ENCODE data around the gene FCN1. TPM values are rescaled to one million over a fixed set of nuclear protein-coding genes. Genes with fewer than 3 reads are reported as not detected.

Gene FCN1
- total RNA-seq, 1 donor from 2014 or later = not detected

- TF ChIP-seq CTCF (IDR thresholded peaks at IDR 0.05; ENCODE audit: insufficient read depth, low read length, poor library complexity, severe bottlenecking) = no peak
- Histone ChIP-seq H3K36me3 (ENCODE audit: control insufficient read depth, insufficient read depth, low read length) (no peaks in the 10 kb centered on the region), H3K27me3 (ENCODE audit: control insufficient read depth, insufficient read depth, low read length) (no peaks in the 10 kb centered on the region), H3K4me3 (ENCODE audit: low read depth, low read length) (no peak overlapping the region)
- no peak for DNase-seq (ENCODE audit: low read depth)
Measured at GRCh38 chr9:134895567-134895907, 22.2 kb downstream of the FCN1 start.

GRCh38 chr9:134895097-134895496, 22.6 kb downstream of the FCN1 start:
- Histone ChIP-seq H3K27me3 (ENCODE audit: control insufficient read depth, insufficient read depth, low read length) (no peaks in the 10 kb centered on the region), H3K4me3 (ENCODE audit: low read depth, low read length) (no peak overlapping the region), H3K36me3 (ENCODE audit: control insufficient read depth, insufficient read depth, low read length) (no peaks in the 10 kb centered on the region)
- DNase-seq (ENCODE audit: low read depth) = no peak
- no peak for TF ChIP-seq CTCF (IDR thresholded peaks at IDR 0.05; ENCODE audit: insufficient read depth, low read length, poor library complexity, severe bottlenecking)

- no peak for TF ChIP-seq CTCF (IDR thresholded peaks at IDR 0.05; ENCODE audit: insufficient read depth, low read length, poor library complexity, severe bottlenecking)
- no peaks in the 10 kb centered on the region for H3K36me3 ChIP-seq (ENCODE audit: control insufficient read depth, insufficient read depth, low read length)
- no peak overlapping the region for H3K4me3 ChIP-seq (ENCODE audit: low read depth, low read length)
- no peaks in the 10 kb centered on the region for H3K27me3 ChIP-seq (ENCODE audit: control insufficient read depth, insufficient read depth, low read length)
- no peak for DNase-seq (ENCODE audit: low read depth)
Measured at GRCh38 chr9:134894136-134894860, 23.4 kb downstream of the FCN1 start.

GRCh38 chr9:134892820-134893420, 24.8 kb downstream of the FCN1 start:
- Histone ChIP-seq H3K4me3 (ENCODE audit: low read depth, low read length) (no peak overlapping the region), H3K36me3 (ENCODE audit: control insufficient read depth, insufficient read depth, low read length) (no peaks in the 10 kb centered on the region), H3K27me3 (ENCODE audit: control insufficient read depth, insufficient read depth, low read length) (no peaks in the 10 kb centered on the region)
- no peak for TF ChIP-seq CTCF (IDR thresholded peaks at IDR 0.05; ENCODE audit: insufficient read depth, low read length, poor library complexity, severe bottlenecking)
- DNase-seq (ENCODE audit: low read depth) = no peak

GRCh38 chr9:134892221-134892620, 25.5 kb downstream of the FCN1 start:
- no peak for DNase-seq (ENCODE audit: low read depth)
- no peaks in the 10 kb centered on the region for H3K36me3 ChIP-seq (ENCODE audit: control insufficient read depth, insufficient read depth, low read length)
- TF ChIP-seq CTCF (IDR thresholded peaks at IDR 0.05; ENCODE audit: insufficient read depth, low read length, poor library complexity, severe bottlenecking) = no peak
- H3K4me3 ChIP-seq (ENCODE audit: low read depth, low read length) = no peak overlapping the region
- no peaks in the 10 kb centered on the region for H3K27me3 ChIP-seq (ENCODE audit: control insufficient read depth, insufficient read depth, low read length)

- no peak for TF ChIP-seq CTCF (IDR thresholded peaks at IDR 0.05; ENCODE audit: insufficient read depth, low read length, poor library complexity, severe bottlenecking)
- H3K4me3 ChIP-seq (ENCODE audit: low read depth, low read length) = no peak overlapping the region
- no peak for DNase-seq (ENCODE audit: low read depth)
- no peaks in the 10 kb centered on the region for H3K36me3 ChIP-seq (ENCODE audit: control insufficient read depth, insufficient read depth, low read length)
- H3K27me3 ChIP-seq (ENCODE audit: control insufficient read depth, insufficient read depth, low read length) = no peaks in the 10 kb centered on the region
Measured at GRCh38 chr9:134891713-134892112, 26.0 kb downstream of the FCN1 start.

Data from kidney epithelial cell (primary cell).